Neuronal stem cell (in vitro differentiated cells): ENCODE measurements around the gene CIAPIN1.
"Not testable (repeated sequence)": the region's sequence is repeated elsewhere in the genome, so short reads cannot be mapped to it uniquely, and the experiment has no call there.

ENCODE experiments used
- DNase-seq: peaks from one replicate; pipeline ENCODE4 v3.0.0-alpha.2; 2013; ENCODE audit warnings: low spot score
- H2AFZ ChIP-seq: one replicate; pipeline ENCODE4 v1.6.1; 2013; ENCODE audit warnings: mild to moderate bottlenecking, low read length, inconsistent platforms
- H2AK5ac ChIP-seq: 2 replicates; pipeline ENCODE4 v1.6.1; 2013; ENCODE audit warnings: low read depth, mild to moderate bottlenecking, inconsistent platforms, low read length, moderate library complexity, mixed read lengths
- H2BK120ac ChIP-seq: 2 replicates; pipeline ENCODE4 v1.6.1; 2013; ENCODE audit warnings: low read depth, mild to moderate bottlenecking, inconsistent platforms, low read length, moderate library complexity, mixed read lengths
- H2BK12ac ChIP-seq: one replicate; pipeline ENCODE4 v1.6.1; 2013; ENCODE audit warnings: low read length, inconsistent platforms
- H2BK15ac ChIP-seq: 2 replicates; pipeline ENCODE4 v1.6.1; 2013; ENCODE audit warnings: mild to moderate bottlenecking, low read length, inconsistent platforms, mixed read lengths
- H2BK5ac ChIP-seq: one replicate; pipeline ENCODE4 v1.6.1; 2013; ENCODE audit warnings: inconsistent platforms, mild to moderate bottlenecking, low read length, moderate library complexity
- H3K14ac ChIP-seq: one replicate; pipeline ENCODE4 v1.6.1; 2013; ENCODE audit warnings: low read length, inconsistent platforms
- H3K18ac ChIP-seq: 2 replicates; pipeline ENCODE4 v1.6.1; 2013; ENCODE audit warnings: low read length, inconsistent platforms
- H3K23ac ChIP-seq: 2 replicates; pipeline ENCODE4 v1.6.1; 2013; ENCODE audit warnings: low read depth, mild to moderate bottlenecking, mixed read lengths, low read length, inconsistent platforms; ENCODE audit not compliant: poor library complexity
- H3K27ac ChIP-seq: replicated peaks from 3 replicates; pipeline ENCODE4 v1.5.1; 2013; ENCODE audit warnings: low read length, inconsistent platforms
- H3K27me3 ChIP-seq, 3 experiments: 2 replicates each; pipeline ENCODE4 v1.6.1; 2013; ENCODE audit warnings: low read length in 3 of 3, mild to moderate bottlenecking in 2 of 3, inconsistent platforms in 1 of 3, low read depth in 1 of 3, mixed read lengths in 1 of 3, moderate library complexity in 1 of 3; ENCODE audit not compliant: control insufficient read depth in 3 of 3, insufficient read depth in 3 of 3
- H3K36me3 ChIP-seq, 2 donors: replicated peaks in 1 of 2; 2 replicates each; pipeline ENCODE4 v1.6.1; 2013; ENCODE audit warnings: low read length in 2 of 2; ENCODE audit not compliant: control insufficient read depth in 2 of 2, insufficient read depth in 2 of 2
- H3K4ac ChIP-seq: 2 replicates; pipeline ENCODE4 v1.6.1; 2013; ENCODE audit warnings: inconsistent platforms, mild to moderate bottlenecking, low read length, moderate library complexity
- H3K4me1 ChIP-seq, 2 donors: 1 replicate in 1 of 2; 2 replicates in 1 of 2; pipeline ENCODE4 v1.6.1; 2013; ENCODE audit warnings: low read length in 2 of 2, low read depth in 1 of 2; ENCODE audit not compliant: control insufficient read depth in 2 of 2, insufficient read depth in 1 of 2
- H3K4me2 ChIP-seq: one replicate; pipeline ENCODE4 v1.6.1; 2013; ENCODE audit warnings: mild to moderate bottlenecking, low read length, inconsistent platforms; ENCODE audit not compliant: insufficient read depth, poor library complexity, severe bottlenecking
- H3K4me3 ChIP-seq, 2 donors: 2 replicates each; pipeline ENCODE4 v1.5.1; 2013; ENCODE audit warnings: low read length in 2 of 2, mild to moderate bottlenecking in 2 of 2, inconsistent platforms in 1 of 2, moderate library complexity in 1 of 2
- H3K79me1 ChIP-seq: one replicate; pipeline ENCODE4 v1.6.1; 2013; ENCODE audit warnings: low read depth, mild to moderate bottlenecking, inconsistent platforms, low read length, moderate library complexity
- H3K9ac ChIP-seq: one replicate; pipeline ENCODE4 v1.6.1; 2013; ENCODE audit warnings: mild to moderate bottlenecking, low read depth, low read length, inconsistent platforms; ENCODE audit not compliant: poor library complexity
- H3K9me3 ChIP-seq, 2 donors: replicated peaks in 1 of 2; 2 replicates each; pipeline versions ENCODE3 to v1.6.1; 2013; ENCODE audit warnings: low read length in 2 of 2, mild to moderate bottlenecking in 2 of 2, inconsistent platforms in 1 of 2, low read depth in 1 of 2, mixed read lengths in 1 of 2, moderate library complexity in 1 of 2; ENCODE audit not compliant: control insufficient read depth in 2 of 2, insufficient read depth in 1 of 2
- H4K8ac ChIP-seq: one replicate; pipeline ENCODE4 v1.6.1; 2013; ENCODE audit warnings: low read depth, mild to moderate bottlenecking, inconsistent platforms, low read length, moderate library complexity
- H4K91ac ChIP-seq: one replicate; pipeline ENCODE4 v1.6.1; 2013; ENCODE audit warnings: low read length, low read depth, mild to moderate bottlenecking, inconsistent platforms; ENCODE audit not compliant: poor library complexity
- WGBS, 2 donors: extraction: QIAGEN DNeasy Blood & Tissue Kit; methylation state at CpG; one replicate each; pipeline ENCODE4 v1.1.7; 2013; ENCODE audit warnings: missing lambda C conversion rate in 2 of 2, mixed read lengths in 1 of 2; ENCODE audit not compliant: insufficient read length in 2 of 2, insufficient replicate concordance in 1 of 2; ENCODE audit errors: extremely low coverage in 2 of 2; 5-methylcytosine and 5-hydroxymethylcytosine counted together

Gene CIAPIN1

GRCh38 chr16:57446531-57447185 lies 527 bp downstream of the CIAPIN1 start:
- Histone ChIP-seq H3K4ac (peak overlapping the region; percentile 27), H2AFZ (peak overlapping the region; percentile 91), H4K8ac (no peak overlapping the region), H3K4me3 (peak overlapping the region; percentile 65 to 96), H2AK5ac (peak overlapping the region; percentile 25), H3K18ac (peak overlapping the region; percentile 96), H3K23ac (peak overlapping the region; percentile 87), H3K9me3 (peaks cover 0 to 2% of the 10 kb centered on the region in 2 donors), H2BK12ac (peak overlapping the region; percentile 31), H3K9ac (peak overlapping the region; percentile 96), H3K4me1 (peaks cover 5% of the 10 kb centered on the region in 2 donors), H3K79me1 (peaks cover 6% of the 10 kb centered on the region), H3K4me2 (peak overlapping the region; percentile 90), H3K36me3 (peaks cover 0 to 23% of the 10 kb centered on the region in 2 donors), H3K14ac (no peak overlapping the region), H2BK120ac (no peak overlapping the region), H3K27me3 (no peaks in the 10 kb centered on the region), H2BK15ac (no peak overlapping the region), H3K27ac (no peak overlapping the region), H4K91ac (no peak overlapping the region), H2BK5ac (peak overlapping the region; percentile 9)
- no CpG with 5 or more reads among the region's 28 CpGs for WGBS, 2 donors
- DNase-seq = no peak

GRCh38 chr16:57445510-57445909 lies 1.7 kb downstream of the CIAPIN1 start:
- no peak for DNase-seq
- H3K36me3 ChIP-seq = peaks cover 2 to 23% of the 10 kb centered on the region in 2 donors
- WGBS, 2 donors = no CpG with 5 or more reads among the region's 2 CpGs

GRCh38 chr16:57444711-57445110 lies 2.5 kb downstream of the CIAPIN1 start:
- no peak overlapping the region for H3K4me3 ChIP-seq
- DNase-seq = no peak
- H3K4ac ChIP-seq = no peak overlapping the region
- no peak overlapping the region for H4K91ac ChIP-seq
- no peak overlapping the region for H2BK120ac ChIP-seq
- no peak overlapping the region for H2AK5ac ChIP-seq
- peaks cover 2 to 25% of the 10 kb centered on the region in 2 donors for H3K36me3 ChIP-seq
- no peak overlapping the region for H4K8ac ChIP-seq
- H3K14ac ChIP-seq = no peak overlapping the region
- H2BK15ac ChIP-seq = no peak overlapping the region
- H2BK12ac ChIP-seq = no peak overlapping the region
- H3K9ac ChIP-seq = no peak overlapping the region
- H3K4me1 ChIP-seq = peaks cover 5% of the 10 kb centered on the region in 2 donors
- H3K9me3 ChIP-seq = peaks cover 0 to 2% of the 10 kb centered on the region in 2 donors
- peaks cover 6% of the 10 kb centered on the region for H3K79me1 ChIP-seq
- H2BK5ac ChIP-seq = no peak overlapping the region
- H3K18ac ChIP-seq = no peak overlapping the region
- no peak overlapping the region for H3K23ac ChIP-seq
- no peak overlapping the region for H3K27ac ChIP-seq
- H2AFZ ChIP-seq = no peak overlapping the region
- no CpG with 5 or more reads among the region's 3 CpGs for WGBS, 2 donors
- H3K4me2 ChIP-seq = no peak overlapping the region
- H3K27me3 ChIP-seq = no peaks in the 10 kb centered on the region

More at GRCh38 chr16:57445510-57445909, 1.7 kb downstream of the CIAPIN1 start:
- Histone ChIP-seq H2AFZ (no peak overlapping the region), H2BK15ac (no peak overlapping the region), H3K4me1 (peaks cover 5% of the 10 kb centered on the region in 2 donors), H3K23ac (no peak overlapping the region), H3K27me3 (no peaks in the 10 kb centered on the region), H3K4me2 (no peak overlapping the region), H3K4me3 (no peak overlapping the region), H3K14ac (no peak overlapping the region), H4K8ac (no peak overlapping the region), H3K79me1 (peaks cover 6% of the 10 kb centered on the region), H2BK5ac (no peak overlapping the region), H2BK120ac (no peak overlapping the region), H4K91ac (no peak overlapping the region), H3K18ac (no peak overlapping the region), H2AK5ac (no peak overlapping the region), H3K27ac (no peak overlapping the region), H3K9ac (no peak overlapping the region), H2BK12ac (no peak overlapping the region), H3K9me3 (peaks cover 0 to 2% of the 10 kb centered on the region in 2 donors), H3K4ac (no peak overlapping the region)

- H3K27ac ChIP-seq, H3K4me2 ChIP-seq, H3K4me1 ChIP-seq, H2AK5ac ChIP-seq, H3K18ac ChIP-seq, H3K4me3 ChIP-seq, DNase-seq, H4K91ac ChIP-seq, H3K9ac ChIP-seq, H2BK12ac ChIP-seq, H3K4ac ChIP-seq, H3K9me3 ChIP-seq, H3K23ac ChIP-seq, H2AFZ ChIP-seq, H2BK15ac ChIP-seq, H3K14ac ChIP-seq, H3K27me3 ChIP-seq, H4K8ac ChIP-seq, H3K79me1 ChIP-seq, H2BK120ac ChIP-seq, H2BK5ac ChIP-seq: not testable (repeated sequence)
- no CpG with 5 or more reads among the region's 8 CpGs for WGBS, 2 donors
- H3K36me3 ChIP-seq = peaks cover 13 to 59% of the 10 kb centered on the region in 2 donors
Measured at GRCh38 chr16:57440551-57440950, 6.6 kb downstream of the CIAPIN1 start.
